Natural killer cell (primary cell): ENCODE measurements around the gene VWF. TPM values are rescaled to one million over a fixed set of nuclear protein-coding genes. Genes with fewer than 3 reads are reported as not detected.
A peak's percentile ranks its signal among the peaks of the same experiment; 100 is the strongest.

Experiments
- ATAC-seq, 3 donors: fragments of 150-1000 bp in 2 of 3; fragments of 200-7000 bp in 1 of 3; cut with Tn5 transposase; 1 replicate in 1 of 3; 2 replicates in 2 of 3; pipeline ENCODE4 v1.10.0; 2021; ENCODE audit warnings: mild to moderate bottlenecking in 2 of 3, moderate library complexity in 2 of 3
- DNase-seq, 2 donors: peaks; one replicate each; pipeline versions ENCODE4 v3.0.0 to v3.0.0-alpha.2; 2013 to 2021; ENCODE audit warnings: mixed read lengths in 1 of 2
- H3K27ac ChIP-seq: one replicate; pipeline ENCODE4 v1.5.1; 2013; ENCODE audit warnings: mild to moderate bottlenecking, low read length
- H3K27me3 ChIP-seq: one replicate; pipeline ENCODE4 v1.6.1; 2013; ENCODE audit warnings: low read length; ENCODE audit not compliant: control insufficient read depth, insufficient read depth
- H3K36me3 ChIP-seq: one replicate; pipeline ENCODE4 v1.6.1; 2013; ENCODE audit warnings: low read length; ENCODE audit not compliant: control insufficient read depth, insufficient read depth
- H3K4me1 ChIP-seq: one replicate; pipeline ENCODE4 v1.6.1; 2013; ENCODE audit warnings: low read length; ENCODE audit not compliant: control insufficient read depth, insufficient read depth
- H3K4me3 ChIP-seq: one replicate; pipeline ENCODE4 v1.5.1; 2013; ENCODE audit warnings: low read length
- H3K9me3 ChIP-seq: one replicate; pipeline ENCODE4 v1.6.1; 2013; ENCODE audit warnings: low read length; ENCODE audit not compliant: control insufficient read depth, insufficient read depth
- H3K27ac Mint-ChIP-seq, 2 donors: one replicate each; pipeline ENCODE4 v1.8.0; 2022; ENCODE audit warnings: mild to moderate bottlenecking in 2 of 2, mixed read lengths in 2 of 2, moderate library complexity in 1 of 2
- H3K27me3 Mint-ChIP-seq, 2 donors: one replicate each; pipeline ENCODE4 v1.8.0; 2022; ENCODE audit warnings: low read depth in 2 of 2, mixed read lengths in 2 of 2
- H3K36me3 Mint-ChIP-seq: one replicate; pipeline ENCODE4 v1.8.0; 2022; ENCODE audit warnings: mixed read lengths
- H3K4me1 Mint-ChIP-seq, 2 donors: one replicate each; pipeline ENCODE4 v1.8.0; 2022; ENCODE audit warnings: mixed read lengths in 2 of 2
- H3K4me3 Mint-ChIP-seq: one replicate; pipeline ENCODE4 v1.8.0; 2022; ENCODE audit warnings: mild to moderate bottlenecking, moderate library complexity, mixed read lengths
- H3K9me3 Mint-ChIP-seq, 2 donors: one replicate each; pipeline ENCODE4 v1.8.0; 2022; ENCODE audit warnings: mixed read lengths in 2 of 2
- WGBS: methylation state at CpG from one replicate; pipeline ENCODE4 v1.1.7; 2013; ENCODE audit warnings: missing lambda C conversion rate; ENCODE audit not compliant: insufficient coverage; 5-methylcytosine and 5-hydroxymethylcytosine counted together
- intact Hi-C: fragments of 100-400 bp; cut with micrococcal nuclease; formaldehyde crosslinking; loops from one replicate; pipeline ENCODE4 v1.14.2; 2022
- total RNA-seq, 4 donors: library from RNA; stranded (reverse); fragments of 120-200 nt in 1 of 4; gene quantifications; one replicate each; pipeline versions ENCODE4 v1.2.3 to v1.2.4, GENCODE V29; 2013 to 2022
- TF ChIP-seq, protein P1 (sequence below): fragments of 200-600 bp; IDR thresholded peaks from one replicate; pipeline ENCODE4 v1.8.0; 2022; ENCODE audit warnings: antibody characterized with exemption

Gene VWF
- total RNA-seq, 3 donors from 2014 or later (not counting 1 experiment from before 2014, with no cell fraction given), result 0.14 to 0.95 (median 0.71) TPM

DNA sequence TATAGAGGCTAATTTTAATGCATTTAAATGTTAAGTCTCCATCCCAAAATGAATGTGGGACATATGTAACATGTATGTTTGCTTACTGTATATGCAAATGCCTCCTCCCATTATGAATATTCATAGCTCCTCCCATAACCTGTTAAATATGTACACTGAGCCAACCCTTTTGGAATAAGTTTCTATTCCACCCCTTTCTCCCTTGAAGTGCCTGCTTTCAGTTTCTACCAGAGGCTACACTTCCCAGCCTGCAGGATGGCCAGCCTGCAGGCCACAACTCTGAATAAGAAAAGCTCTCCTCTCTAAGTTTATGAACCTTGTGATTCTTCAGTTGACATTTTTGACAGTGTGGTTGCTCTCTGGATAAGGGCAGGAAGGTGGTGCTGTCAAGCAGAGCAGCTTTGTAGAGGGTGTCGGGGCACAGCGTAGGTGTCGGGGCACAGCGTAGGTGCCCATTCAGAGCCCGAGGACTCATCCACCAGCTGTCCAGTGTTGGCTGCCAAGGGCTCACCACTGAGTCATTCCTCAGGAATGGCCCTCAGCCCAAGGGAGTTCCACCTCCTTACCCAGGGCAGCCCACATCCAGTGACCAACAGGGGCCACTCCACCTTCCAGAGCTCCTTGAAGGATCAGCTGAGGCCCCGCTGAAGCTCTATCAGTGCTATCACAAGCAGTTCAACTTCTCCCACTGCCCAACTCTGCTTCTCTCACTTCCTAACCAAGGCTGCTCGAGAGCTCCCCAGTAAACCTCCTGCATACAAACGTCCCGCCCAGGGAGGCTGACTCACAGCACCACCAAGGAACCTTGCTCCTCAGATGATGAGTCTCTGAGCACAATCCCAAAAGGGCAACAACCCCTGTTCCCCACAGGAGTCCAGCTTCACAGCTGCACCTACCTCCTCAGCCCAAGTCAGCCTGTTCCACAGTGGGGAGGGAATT lies 31.4 kb downstream of the VWF start:
- H3K27ac ChIP-seq, result no peak overlapping the region
- H3K9me3 Mint-ChIP-seq, result no peaks in the 10 kb centered on the region
- TF ChIP-seq, protein P1, sequence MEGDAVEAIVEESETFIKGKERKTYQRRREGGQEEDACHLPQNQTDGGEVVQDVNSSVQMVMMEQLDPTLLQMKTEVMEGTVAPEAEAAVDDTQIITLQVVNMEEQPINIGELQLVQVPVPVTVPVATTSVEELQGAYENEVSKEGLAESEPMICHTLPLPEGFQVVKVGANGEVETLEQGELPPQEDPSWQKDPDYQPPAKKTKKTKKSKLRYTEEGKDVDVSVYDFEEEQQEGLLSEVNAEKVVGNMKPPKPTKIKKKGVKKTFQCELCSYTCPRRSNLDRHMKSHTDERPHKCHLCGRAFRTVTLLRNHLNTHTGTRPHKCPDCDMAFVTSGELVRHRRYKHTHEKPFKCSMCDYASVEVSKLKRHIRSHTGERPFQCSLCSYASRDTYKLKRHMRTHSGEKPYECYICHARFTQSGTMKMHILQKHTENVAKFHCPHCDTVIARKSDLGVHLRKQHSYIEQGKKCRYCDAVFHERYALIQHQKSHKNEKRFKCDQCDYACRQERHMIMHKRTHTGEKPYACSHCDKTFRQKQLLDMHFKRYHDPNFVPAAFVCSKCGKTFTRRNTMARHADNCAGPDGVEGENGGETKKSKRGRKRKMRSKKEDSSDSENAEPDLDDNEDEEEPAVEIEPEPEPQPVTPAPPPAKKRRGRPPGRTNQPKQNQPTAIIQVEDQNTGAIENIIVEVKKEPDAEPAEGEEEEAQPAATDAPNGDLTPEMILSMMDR, result no peak
- 84% methylated on average over 9 of the region's 9 CpGs for WGBS
- no peak for DNase-seq
- no peak overlapping the region for H3K27ac Mint-ChIP-seq
- ATAC-seq, result no peak
- no peaks in the 10 kb centered on the region for H3K4me1 ChIP-seq
- no peaks in the 10 kb centered on the region for H3K36me3 ChIP-seq
- H3K4me3 Mint-ChIP-seq, result no peak overlapping the region
- no peaks in the 10 kb centered on the region for H3K36me3 Mint-ChIP-seq
- H3K27me3 Mint-ChIP-seq, result peaks cover 11 to 13% of the 10 kb centered on the region in 2 donors
- H3K9me3 ChIP-seq, result no peaks in the 10 kb centered on the region
- no peak overlapping the region for H3K4me3 ChIP-seq
- H3K27me3 ChIP-seq, result no peaks in the 10 kb centered on the region
- intact Hi-C loops, result no loop called here
- peaks cover 12 to 23% of the 10 kb centered on the region in 2 donors for H3K4me1 Mint-ChIP-seq

GRCh38 chr12:6091786-6092566 lies 32.5 kb downstream of the VWF start:
- H3K36me3 ChIP-seq, result no peaks in the 10 kb centered on the region
- Mint-ChIP-seq H3K36me3 (no peaks in the 10 kb centered on the region), H3K27ac (no peak overlapping the region), H3K9me3 (no peaks in the 10 kb centered on the region), H3K4me3 (no peak overlapping the region), H3K4me1 (peaks cover 12 to 23% of the 10 kb centered on the region in 2 donors), H3K27me3 (peaks cover 7 to 12% of the 10 kb centered on the region in 2 donors)
- intact Hi-C loops, result no loop called here
- H3K9me3 ChIP-seq, result no peaks in the 10 kb centered on the region
- H3K4me3 ChIP-seq, result no peak overlapping the region
- DNase-seq, result no peak
- H3K27ac ChIP-seq, result no peak overlapping the region
- H3K4me1 ChIP-seq, result no peaks in the 10 kb centered on the region
- no peaks in the 10 kb centered on the region for H3K27me3 ChIP-seq
- TF ChIP-seq, protein P1, result no peak
- ATAC-seq, result no peak
- WGBS, result 90% methylated on average over 12 of the region's 14 CpGs

GRCh38 chr12:6090803-6091202 lies 33.7 kb downstream of the VWF start:
- Histone ChIP-seq H3K4me3 (no peak overlapping the region), H3K4me1 (no peaks in the 10 kb centered on the region), H3K27ac (no peak overlapping the region), H3K27me3 (no peaks in the 10 kb centered on the region), H3K9me3 (no peaks in the 10 kb centered on the region), H3K36me3 (no peaks in the 10 kb centered on the region)
- H3K4me1 Mint-ChIP-seq, result peaks cover 12 to 23% of the 10 kb centered on the region in 2 donors
- no peak overlapping the region for H3K4me3 Mint-ChIP-seq
- TF ChIP-seq, protein P1, result no peak
- ATAC-seq, result peak; percentile 36 to 63 (median 50)
- H3K27me3 Mint-ChIP-seq, result peaks cover 7 to 15% of the 10 kb centered on the region in 2 donors
- H3K9me3 Mint-ChIP-seq, result no peaks in the 10 kb centered on the region
- intact Hi-C loops, result no loop called here
- H3K36me3 Mint-ChIP-seq, result no peaks in the 10 kb centered on the region
- 45% methylated on average over 6 of the region's 6 CpGs for WGBS
- H3K27ac Mint-ChIP-seq, result no peak overlapping the region
- no peak for DNase-seq
